GM18861 (cell line): ENCODE results near the gene ZNF652.
"Not testable (repeated sequence)": the region's sequence is repeated elsewhere in the genome, so short reads cannot be mapped to it uniquely, and the experiment has no call there.

Experiments used
- ATAC-seq: cut with Tn5 transposase; IDR thresholded peaks from one replicate; pipeline ENCODE4 v1.9.1; 2021; ENCODE audit not compliant: unreplicated experiment

Gene ZNF652

DNA sequence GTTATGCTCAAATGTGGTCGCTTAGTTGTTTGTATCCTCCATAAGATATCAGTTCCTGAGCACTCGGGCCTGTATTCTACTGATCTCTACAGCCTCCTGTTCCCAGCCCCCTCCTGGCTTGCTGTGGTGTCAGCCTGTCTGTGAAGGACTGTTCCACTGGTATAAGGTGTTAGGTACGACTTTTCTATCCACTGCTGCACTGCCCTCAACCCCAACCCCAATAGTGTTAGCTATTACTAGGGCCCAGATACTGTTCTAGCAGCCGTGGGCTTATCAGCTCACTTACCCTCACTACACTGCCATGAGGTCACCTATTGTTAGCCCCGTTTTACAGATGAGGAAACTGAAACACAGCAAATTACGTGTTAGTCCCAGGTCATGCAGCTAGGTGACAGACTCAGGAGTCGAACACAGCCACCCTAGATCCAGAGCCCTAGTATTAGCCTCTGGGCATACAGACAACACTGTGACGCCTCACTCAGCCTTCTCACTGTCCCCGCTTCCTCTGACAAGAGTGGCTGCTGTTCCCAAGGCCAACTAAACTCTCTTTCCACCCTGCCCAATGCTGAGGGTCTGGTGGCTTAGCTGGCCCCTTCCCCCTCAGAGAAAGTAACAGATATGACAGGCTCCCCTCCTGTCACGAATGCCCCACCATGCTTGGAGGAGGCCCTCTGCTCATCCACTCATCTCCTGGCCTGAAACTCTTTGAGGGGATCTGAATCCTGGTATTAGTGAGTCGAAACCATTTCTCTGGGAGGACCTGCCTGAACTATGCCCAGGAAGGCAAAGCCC, 25.6 kb upstream of the ZNF652 start:
- no peak for ATAC-seq

- ATAC-seq: no peak
Observed at GRCh38 chr17:49386373-49386772, 24.3 kb upstream of the ZNF652 start.

- no peak for ATAC-seq
Observed at GRCh38 chr17:49384951-49385350, 22.9 kb upstream of the ZNF652 start.

DNA sequence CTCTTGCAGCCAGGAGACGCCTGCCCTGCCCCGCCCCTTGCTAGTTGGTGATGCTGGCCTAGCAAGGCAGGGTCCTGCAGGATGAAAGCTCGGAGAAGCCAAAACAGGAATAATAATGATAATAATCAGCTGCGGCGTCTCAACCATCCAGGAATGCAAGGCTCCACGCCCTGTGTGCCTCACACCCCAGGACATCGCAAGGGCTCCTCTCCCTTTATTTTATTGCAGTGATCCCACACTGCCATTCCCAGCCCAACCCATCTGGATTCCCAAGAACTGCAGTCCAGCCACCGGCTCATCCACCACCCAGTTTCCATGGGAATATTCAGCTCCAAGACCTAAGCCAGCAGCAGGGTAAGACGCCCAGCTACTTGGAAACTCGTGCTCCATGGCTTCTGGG, 21.0 kb upstream of the ZNF652 start:
- no peak for ATAC-seq

DNA sequence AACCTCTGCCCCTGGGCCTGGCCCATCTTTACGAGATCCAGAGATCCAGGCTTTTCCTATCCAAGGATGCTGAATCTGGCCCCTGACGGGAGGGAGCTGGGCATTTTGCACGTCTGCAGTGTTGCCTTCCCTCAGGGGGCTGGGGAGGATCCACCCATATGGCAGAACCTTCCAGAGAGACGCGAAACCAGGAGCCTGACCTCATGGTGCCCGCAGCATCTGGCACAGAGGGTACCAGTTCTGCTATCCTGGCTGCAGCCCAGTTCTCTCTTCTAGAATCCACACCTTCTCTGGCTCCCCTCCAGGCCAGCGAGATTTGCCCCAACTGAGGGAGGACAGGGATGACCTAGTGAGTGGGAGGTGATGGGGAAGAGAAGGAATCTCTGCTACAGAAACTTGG, 20.5 kb upstream of the ZNF652 start:
- no peak for ATAC-seq

DNA sequence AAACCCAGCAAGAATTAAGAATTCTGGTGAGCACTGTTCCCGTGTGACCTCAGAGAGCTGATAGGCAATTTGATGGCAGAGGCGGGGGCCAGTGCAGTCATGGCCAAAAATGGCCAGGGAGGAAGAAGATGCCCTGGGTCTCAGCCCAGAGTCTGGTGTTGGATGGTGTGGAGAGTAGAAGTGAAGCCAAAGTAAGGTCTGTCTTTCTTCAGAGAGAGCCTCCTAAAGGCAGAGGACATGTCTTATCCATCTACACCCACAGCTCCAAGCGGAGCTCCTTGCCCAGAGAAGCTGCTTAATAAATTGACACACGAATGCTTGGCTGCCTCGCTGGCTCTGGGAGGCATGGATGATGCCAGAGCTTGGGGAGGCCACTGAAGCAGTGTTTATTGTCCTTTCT, 19.7 kb upstream of the ZNF652 start:
- ATAC-seq: no peak

GRCh38 chr17:49381033-49381432, 19.0 kb upstream of the ZNF652 start:
- no peak for ATAC-seq

DNA sequence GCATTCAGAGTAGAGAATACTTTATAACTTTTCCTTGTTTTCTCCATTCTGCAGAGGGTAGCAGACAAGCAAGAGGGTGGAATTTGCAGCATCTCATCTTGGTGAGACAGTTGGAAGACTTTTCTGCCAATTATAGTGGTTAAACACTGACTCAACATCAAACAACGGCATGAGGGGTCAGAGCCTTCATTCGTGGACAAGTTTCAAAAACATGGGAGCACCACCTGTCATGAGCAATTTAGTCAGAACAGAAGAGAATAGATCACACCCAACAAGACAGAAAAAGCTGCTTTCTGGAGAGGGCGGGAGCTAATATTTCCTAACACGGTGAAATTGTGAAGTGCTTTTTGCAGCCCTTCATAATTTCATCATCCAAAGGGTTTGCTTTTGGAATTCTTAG, 17.9 kb upstream of the ZNF652 start:
- ATAC-seq: no peak

GRCh38 chr17:49378311-49378710, 16.3 kb upstream of the ZNF652 start:
- no peak for ATAC-seq

GRCh38 chr17:49375544-49375943, 13.5 kb upstream of the ZNF652 start:
- no peak for ATAC-seq

GRCh38 chr17:49373115-49373514, 11.1 kb upstream of the ZNF652 start:
- no peak for ATAC-seq

GRCh38 chr17:49372425-49372824, 10.4 kb upstream of the ZNF652 start:
- no peak for ATAC-seq

- ATAC-seq: no peak
Observed at GRCh38 chr17:49370971-49371834, 9.2 kb upstream of the ZNF652 start.

GRCh38 chr17:49369760-49370159, 7.7 kb upstream of the ZNF652 start:
- ATAC-seq: no peak

- ATAC-seq: no peak
Observed at GRCh38 chr17:49369089-49369488, 7.0 kb upstream of the ZNF652 start.

- no peak for ATAC-seq
Observed at GRCh38 chr17:49365667-49366066, 3.6 kb upstream of the ZNF652 start.

- not testable (repeated sequence) for ATAC-seq
Observed at GRCh38 chr17:49365126-49365525, 3.1 kb upstream of the ZNF652 start.

GRCh38 chr17:49364119-49364518, 2.1 kb upstream of the ZNF652 start:
- no peak for ATAC-seq

GRCh38 chr17:49363251-49363650, 1.2 kb upstream of the ZNF652 start:
- ATAC-seq: no peak

DNA sequence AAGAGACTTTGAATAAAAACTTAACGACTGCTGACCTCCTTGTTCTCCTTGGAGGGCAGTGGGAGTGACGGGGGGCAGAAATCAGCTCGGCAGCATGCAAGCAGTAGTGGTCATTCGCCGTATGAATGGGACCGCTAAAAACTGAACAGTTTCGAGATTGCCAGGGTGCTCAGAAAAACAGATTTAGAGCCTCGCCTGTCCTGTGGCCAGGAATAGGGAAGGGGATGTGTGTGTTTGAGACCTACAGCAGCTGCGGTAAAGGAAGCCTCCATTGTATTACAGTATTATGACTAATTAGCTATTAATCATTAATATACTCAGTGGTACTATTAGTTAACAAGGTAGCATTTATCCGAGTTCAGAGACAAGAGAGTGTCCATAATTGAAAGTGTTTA, 670 bp upstream of the ZNF652 start:
- no peak for ATAC-seq

GRCh38 chr17:49361129-49361901, 735 bp downstream of the ZNF652 start:
- peak; percentile 21 for ATAC-seq

- no peak for ATAC-seq
Observed at GRCh38 chr17:49360796-49361128, 1.3 kb downstream of the ZNF652 start.
